K562 (cell line): ENCODE measurements around the gene LAMC1. TPM values are rescaled to one million over a fixed set of nuclear protein-coding genes. Genes with fewer than 3 reads are reported as not detected.

Source experiments
- ATAC-seq: fragments of 200-7000 bp; cut with Tn5 transposase; 3 replicates; pipeline ENCODE4 v1.9.1; 2020; ENCODE audit warnings: moderate library complexity
- BruUV-seq: library from RNA; stranded (reverse); fragments of 400-500 nt; replicated peaks from 2 replicates; lab custom pipeline; 2021; lab: Mats Ljungman, UMichigan
- CTCF ChIA-PET: fragments of 300-600 bp; formaldehyde crosslinking; extraction: SDS; loops from one replicate; lab custom pipeline; 2021; ENCODE audit warnings: low intra/inter-chr PET ratio; lab: Yijun Ruan, JAX
- POLR2A ChIA-PET: fragments of 300-600, 350-650 bp; sonication (Branson Sonifier 250); formaldehyde crosslinking; extraction: SDS; loops from one replicate; lab custom pipeline; 2021; ENCODE audit warnings: antibody characterized with exemption, inconsistent platforms; lab: Yijun Ruan, JAX
- DNase-seq, 4 experiments: peaks; one replicate each; pipeline versions ENCODE4 v3.0.0 to v3.0.0-alpha.2; 2011 to 2018; ENCODE audit warnings: low spot score in 3 of 4, mixed read lengths in 3 of 4; ENCODE audit errors: extremely low read depth in 1 of 4
- FAIRE-seq: peaks from 2 replicates; lab custom pipeline; 2011; peaks lifted over from hg19 to GRCh38; lab: Jason Lieb, UNC
- H2AFZ ChIP-seq: 2 replicates; pipeline ENCODE4 v1.6.0; 2011; ENCODE audit warnings: low read depth, low read length, control low read depth, inconsistent platforms
- H3K27ac ChIP-seq: fragments of 200-600 bp; 3 replicates; pipeline ENCODE4 v1.8.0; 2011; ENCODE audit warnings: low read depth, mild to moderate bottlenecking, control low read depth, inconsistent platforms, low read length, moderate library complexity, mixed read lengths; ENCODE audit errors: extremely low read depth
- H3K27me3 ChIP-seq, 2 experiments: fragments of 300-600 bp in 1 of 2; 2 replicates in 1 of 2; 3 replicates in 1 of 2; pipeline versions ENCODE4 v1.6.0 to v1.8.0; 2011; ENCODE audit warnings: inconsistent platforms in 2 of 2, low read length in 2 of 2, mild to moderate bottlenecking in 1 of 2, mixed read lengths in 1 of 2, moderate library complexity in 1 of 2; ENCODE audit not compliant: control insufficient read depth in 2 of 2, insufficient read depth in 2 of 2
- H3K36me3 ChIP-seq: fragments of 300-600 bp; 3 replicates; pipeline ENCODE4 v1.8.0; 2011; ENCODE audit warnings: mild to moderate bottlenecking, low read length, inconsistent platforms; ENCODE audit not compliant: control insufficient read depth, insufficient read depth
- H3K4me1 ChIP-seq, 2 experiments: fragments of 200-600 bp in 1 of 2; replicated peaks in 1 of 2; 2 replicates in 1 of 2; 3 replicates in 1 of 2; pipeline versions ENCODE4 v1.5.1 to v1.8.0; 2011; ENCODE audit warnings: inconsistent platforms in 2 of 2, low read length in 2 of 2, mild to moderate bottlenecking in 1 of 2, mixed read lengths in 1 of 2, moderate library complexity in 1 of 2; ENCODE audit not compliant: control insufficient read depth in 2 of 2, insufficient read depth in 2 of 2
- H3K4me2 ChIP-seq: 2 replicates; pipeline ENCODE4 v1.6.1; 2011; ENCODE audit warnings: low read length, control low read depth, inconsistent platforms, mixed read lengths; ENCODE audit not compliant: insufficient read depth
- H3K4me3 ChIP-seq: fragments of 200-600 bp; sonication (generic), shearing (Covaris generic); 2 replicates; pipeline ENCODE4 v1.5.1; 2016; ENCODE audit warnings: control low read depth, inconsistent platforms
- H3K79me2 ChIP-seq: fragments of 200-600 bp; 3 replicates; pipeline ENCODE4 v1.8.0; 2011; ENCODE audit warnings: low read length, inconsistent platforms; ENCODE audit not compliant: control insufficient read depth, insufficient read depth
- H3K9ac ChIP-seq, 2 experiments: 2 replicates each; pipeline versions ENCODE4 v1.6.0 to v1.6.1; 2011; ENCODE audit warnings: low read depth in 2 of 2, low read length in 2 of 2, control low read depth in 1 of 2, inconsistent platforms in 1 of 2, mild to moderate bottlenecking in 1 of 2, mixed read lengths in 1 of 2; ENCODE audit not compliant: insufficient read depth in 1 of 2
- H3K9me1 ChIP-seq: one replicate; pipeline ENCODE4 v1.6.0; 2011; ENCODE audit warnings: inconsistent platforms, mild to moderate bottlenecking, low read length, moderate library complexity; ENCODE audit not compliant: control insufficient read depth, insufficient read depth
- H3K9me3 ChIP-seq: replicated peaks from 2 replicates; pipeline ENCODE4 v1.5.1; 2011; ENCODE audit warnings: low read depth, low read length, inconsistent platforms; ENCODE audit not compliant: control insufficient read depth, insufficient read depth
- H4K20me1 ChIP-seq: replicated peaks from 2 replicates; pipeline ENCODE4 v1.6.1; 2011; ENCODE audit warnings: low read length, inconsistent platforms, mixed read lengths; ENCODE audit not compliant: control insufficient read depth, insufficient read depth
- AFF4 ChIP-seq: sonication (generic); formaldehyde crosslinking; IDR thresholded peaks from 2 replicates; pipeline ENCODE4 v1.8.0; 2023; ENCODE audit warnings: mild to moderate bottlenecking, missing genetic modification reagents
- BRD9 ChIP-seq: fragments of 450-650 bp; IDR thresholded peaks from 2 replicates; pipeline ENCODE4 v1.6.1; 2018; ENCODE audit warnings: low read depth; ENCODE audit not compliant: partially characterized antibody
- ESRRA ChIP-seq: fragments of 450-650 bp; IDR thresholded peaks from 2 replicates; pipeline ENCODE4 v1.6.1; 2014; ENCODE audit warnings: low read depth, mild to moderate bottlenecking, moderate library complexity, borderline replicate concordance
- HMGXB4 ChIP-seq: sonication (generic); formaldehyde crosslinking; IDR thresholded peaks from 2 replicates; pipeline ENCODE4 v1.8.1; 2023; ENCODE audit warnings: mild to moderate bottlenecking, missing genetic modification reagents
- NFXL1 ChIP-seq: fragments of 450-650 bp; formaldehyde crosslinking; IDR thresholded peaks from 2 replicates; pipeline ENCODE4 v1.4.0; 2021; ENCODE audit warnings: mild to moderate bottlenecking
- SAFB2 ChIP-seq: fragments of 200-400 bp; formaldehyde crosslinking; IDR thresholded peaks from 2 replicates; pipeline ENCODE4 v1.6.1; 2018; ENCODE audit warnings: borderline replicate concordance, low read length, low read depth, moderate library complexity; ENCODE audit not compliant: severe bottlenecking
- SRSF1 ChIP-seq: fragments of 200-400 bp; formaldehyde crosslinking; IDR thresholded peaks from 2 replicates; pipeline ENCODE4 v1.6.1; 2017; ENCODE audit warnings: mild to moderate bottlenecking, low read depth, low read length, moderate library complexity
- ZBED1 ChIP-seq: IDR thresholded peaks from 2 replicates; pipeline ENCODE4 v1.6.1; 2014
- ZNF23 ChIP-seq: fragments of 250-450 bp; sonication (Bioruptor Pico); IDR thresholded peaks from 2 replicates; pipeline ENCODE4 v1.4.0; 2020; ENCODE audit warnings: mild to moderate bottlenecking
- ZNF282 ChIP-seq: sonication (generic); formaldehyde crosslinking; IDR thresholded peaks from 2 replicates; pipeline ENCODE4 v1.8.1; 2023; ENCODE audit warnings: missing genetic modification reagents
- ZNF780A ChIP-seq: fragments of 250-450 bp; sonication (Bioruptor Pico); IDR thresholded peaks from 2 replicates; pipeline ENCODE4 v1.5.0; 2021; ENCODE audit warnings: mild to moderate bottlenecking
- in situ Hi-C: fragments of 300-500 bp; cut with MboI; formaldehyde crosslinking; loops from 4 replicates; pipeline ENCODE4 v1.15.0; 2018; ENCODE audit warnings: inconsistent platforms, mixed read lengths
- intact Hi-C: fragments of 100-400 bp; cut with micrococcal nuclease; formaldehyde crosslinking; loops from 2 replicates; pipeline ENCODE4 v1.14.2; 2022
- polyA plus RNA-seq, 8 experiments: library from polyadenylated mRNA; depleted of rRNA in 4 of 8; stranded (reverse) in 5 of 8; unstranded in 3 of 8; fragments of >200 nt; fragmentation: Nextera tagmentation in 2 of 8; fragmentation: Illumina TruSeq in 1 of 8; extraction: Ambion mirVana in 2 of 8; extraction: Trizol in 1 of 8; gene quantifications; 2 replicates each; pipeline versions ENCODE4 v1.2.1 to v1.2.3, GENCODE V29; 2011 to 2014; ENCODE audit warnings: inconsistent platforms in 1 of 8, missing spikeins in 1 of 8
- total RNA-seq, 7 experiments: library from RNA; depleted of rRNA in 6 of 7; stranded (reverse); fragments of >200 nt in 6 of 7; fragmentation: Illumina TruSeq in 2 of 7; extraction: Trizol in 2 of 7; gene quantifications; 2 replicates each; pipeline versions ENCODE4 v1.2.1 to v1.2.3, GENCODE V29; 2011 to 2021; ENCODE audit warnings: low replicate concordance in 1 of 7
- TF ChIP-seq, protein P1 (sequence below): fragments of 450-650 bp; IDR thresholded peaks from 2 replicates; pipeline ENCODE4 v1.6.1; 2016; ENCODE audit warnings: antibody characterized with exemption
- TF ChIP-seq, protein P2 (sequence below): sonication (generic); formaldehyde crosslinking; IDR thresholded peaks from 2 replicates; pipeline ENCODE4 v1.8.1; 2023; ENCODE audit warnings: mild to moderate bottlenecking, missing genetic modification reagents, moderate library complexity
- TF ChIP-seq, protein P3 (sequence below): conservative IDR thresholded peaks from 2 replicates; pipeline ENCODE4 v1.6.1; 2011; ENCODE audit warnings: low read depth, mild to moderate bottlenecking, low read length; ENCODE audit not compliant: control insufficient read depth

Gene LAMC1
- total and polyA plus RNA-seq, 9 of the 15 experiments (the other 6 are each of a cell fraction or from before 2014, with no cell fraction given): 0.07 to 0.71 (median 0.13) TPM; not detected in 2

- ChIA-PET POLR2A (interaction anchor here (0.6 to 1.3 kb wide), 2 partner anchors 9 to 911 kb away, joined by 3 to 4 read pairs; partner anchors contain the start of gene TSEN15), CTCF (no interaction called here)
- H3K9me1 ChIP-seq: no peaks in the 10 kb centered on the region
- no peak overlapping the region for H3K4me2 ChIP-seq
- no peak overlapping the region for H3K4me3 ChIP-seq
- H2AFZ ChIP-seq: no peak overlapping the region
- H3K79me2 ChIP-seq: no peaks in the 10 kb centered on the region
- in situ Hi-C loops (no loop called here), intact Hi-C loops (no loop called here)
- DNase-seq (no peak), ATAC-seq (no peak), FAIRE-seq (no peak)
- H3K27me3 ChIP-seq: peaks cover 4 to 9% of the 10 kb centered on the region in 2 experiments; a peak in 3 of 5 replicates
- H3K9me3 ChIP-seq: no peaks in the 10 kb centered on the region
- no peaks in the 10 kb centered on the region for H4K20me1 ChIP-seq
- H3K4me1 ChIP-seq: no peaks in the 10 kb centered on the region
- H3K36me3 ChIP-seq: no peaks in the 10 kb centered on the region
- H3K9ac ChIP-seq: no peak overlapping the region
- no TSS peak for BruUV-seq
- no peak overlapping the region for H3K27ac ChIP-seq
- TF ChIP-seq ZNF282 (CRISPR knock-in tag) (no peak), SRSF1 (no peak), ZBED1 (no peak), AFF4 (CRISPR knock-in tag) (no peak), ZNF23 (CRISPR knock-in tag) (no peak), BRD9 (no peak), ZNF780A (CRISPR knock-in tag) (no peak), HMGXB4 (CRISPR knock-in tag) (no peak), SAFB2 (no peak), NFXL1 (CRISPR knock-in tag) (no peak), ESRRA (no peak)
- TF ChIP-seq, protein P1, sequence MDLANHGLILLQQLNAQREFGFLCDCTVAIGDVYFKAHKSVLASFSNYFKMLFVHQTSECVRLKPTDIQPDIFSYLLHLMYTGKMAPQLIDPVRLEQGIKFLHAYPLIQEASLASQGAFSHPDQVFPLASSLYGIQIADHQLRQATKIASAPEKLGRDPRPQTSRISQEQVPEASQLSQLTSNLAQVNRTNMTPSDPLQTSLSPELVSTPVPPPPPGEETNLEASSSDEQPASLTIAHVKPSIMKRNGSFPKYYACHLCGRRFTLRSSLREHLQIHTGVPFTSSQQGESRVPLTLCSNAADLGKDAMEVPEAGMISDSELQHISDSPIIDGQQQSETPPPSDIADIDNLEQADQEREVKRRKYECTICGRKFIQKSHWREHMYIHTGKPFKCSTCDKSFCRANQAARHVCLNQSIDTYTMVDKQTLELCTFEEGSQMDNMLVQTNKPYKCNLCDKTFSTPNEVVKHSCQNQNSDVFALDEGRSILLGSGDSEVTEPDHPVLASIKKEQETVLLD: no peak
- TF ChIP-seq, protein P2, sequence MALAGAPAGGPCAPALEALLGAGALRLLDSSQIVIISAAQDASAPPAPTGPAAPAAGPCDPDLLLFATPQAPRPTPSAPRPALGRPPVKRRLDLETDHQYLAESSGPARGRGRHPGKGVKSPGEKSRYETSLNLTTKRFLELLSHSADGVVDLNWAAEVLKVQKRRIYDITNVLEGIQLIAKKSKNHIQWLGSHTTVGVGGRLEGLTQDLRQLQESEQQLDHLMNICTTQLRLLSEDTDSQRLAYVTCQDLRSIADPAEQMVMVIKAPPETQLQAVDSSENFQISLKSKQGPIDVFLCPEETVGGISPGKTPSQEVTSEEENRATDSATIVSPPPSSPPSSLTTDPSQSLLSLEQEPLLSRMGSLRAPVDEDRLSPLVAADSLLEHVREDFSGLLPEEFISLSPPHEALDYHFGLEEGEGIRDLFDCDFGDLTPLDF (CRISPR knock-in tag): no peak
- TF ChIP-seq, protein P3, sequence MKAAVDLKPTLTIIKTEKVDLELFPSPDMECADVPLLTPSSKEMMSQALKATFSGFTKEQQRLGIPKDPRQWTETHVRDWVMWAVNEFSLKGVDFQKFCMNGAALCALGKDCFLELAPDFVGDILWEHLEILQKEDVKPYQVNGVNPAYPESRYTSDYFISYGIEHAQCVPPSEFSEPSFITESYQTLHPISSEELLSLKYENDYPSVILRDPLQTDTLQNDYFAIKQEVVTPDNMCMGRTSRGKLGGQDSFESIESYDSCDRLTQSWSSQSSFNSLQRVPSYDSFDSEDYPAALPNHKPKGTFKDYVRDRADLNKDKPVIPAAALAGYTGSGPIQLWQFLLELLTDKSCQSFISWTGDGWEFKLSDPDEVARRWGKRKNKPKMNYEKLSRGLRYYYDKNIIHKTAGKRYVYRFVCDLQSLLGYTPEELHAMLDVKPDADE: no peak
Observed at GRCh38 chr1:183140633-183141032, 117.4 kb downstream of the LAMC1 start.
